Measurements from ENCODE around the gene TPBGL. TPM values are rescaled to one million over a fixed set of nuclear protein-coding genes. Genes with fewer than 3 reads are reported as not detected.

Gene TPBGL
- total RNA-seq, 1 donor from 2014 or later, result 0.20 TPM

GRCh38 chr11:75263944-75264349, 23.4 kb downstream of the TPBGL start:
- H4K20me1 ChIP-seq (ENCODE audit: insufficient read depth, low read length), result no peaks in the 10 kb centered on the region
- no peaks in the 10 kb centered on the region for H3K9me3 Mint-ChIP-seq (ENCODE audit: unreplicated experiment)
- H3K27ac Mint-ChIP-seq (ENCODE audit: unreplicated experiment), result no peak overlapping the region

DNA sequence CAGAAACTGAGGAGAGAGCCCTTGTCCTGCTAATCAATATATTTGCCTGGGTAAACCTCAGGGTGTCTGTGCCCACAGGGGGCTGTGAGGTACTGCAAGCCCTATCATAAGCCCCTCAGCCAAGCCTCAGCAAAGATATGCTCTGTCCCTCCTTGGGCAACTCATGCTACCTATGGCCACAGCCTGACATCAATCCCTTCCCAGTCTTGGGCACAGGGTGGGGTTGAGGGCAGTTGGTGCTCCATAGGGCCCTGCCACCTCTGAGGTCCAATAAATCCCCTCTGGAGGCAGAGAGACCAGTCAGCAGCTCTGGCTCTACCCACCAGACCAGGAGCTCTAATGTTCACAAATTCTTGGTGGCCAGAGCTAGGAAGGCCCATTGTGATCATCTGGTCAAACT, 23.8 kb downstream of the TPBGL start:
- Mint-ChIP-seq H3K4me3 (ENCODE audit: unreplicated experiment) (no peak overlapping the region), H3K9me3 (ENCODE audit: unreplicated experiment) (no peaks in the 10 kb centered on the region), H3K36me3 (ENCODE audit: low read depth, unreplicated experiment) (peaks cover 18% of the 10 kb centered on the region), H3K27ac (ENCODE audit: unreplicated experiment) (no peak overlapping the region), H3K4me1 (ENCODE audit: low read depth, unreplicated experiment) (no peaks in the 10 kb centered on the region), H3K27me3 (ENCODE audit: low read depth, unreplicated experiment) (peaks cover 15% of the 10 kb centered on the region)
- H2AFZ ChIP-seq (ENCODE audit: low read depth, low read length), result no peak overlapping the region
- DNase-seq (ENCODE audit: low read depth) (no peak), FAIRE-seq (no peak)
- H3K4me1 ChIP-seq (ENCODE audit: insufficient read depth, low read length), result no peaks in the 10 kb centered on the region
- H3K79me2 ChIP-seq (ENCODE audit: insufficient read depth, low read length), result no peaks in the 10 kb centered on the region
- no peak overlapping the region for H3K9ac ChIP-seq (ENCODE audit: low read length)
- H3K27ac ChIP-seq (ENCODE audit: low read depth, low read length), result no peak overlapping the region
- peaks cover 2% of the 10 kb centered on the region for H3K27me3 ChIP-seq (ENCODE audit: insufficient read depth, low read length)
- no peak overlapping the region for H3K4me2 ChIP-seq (ENCODE audit: low read length)
- H4K20me1 ChIP-seq (ENCODE audit: insufficient read depth, low read length), result no peaks in the 10 kb centered on the region
- H3K36me3 ChIP-seq (ENCODE audit: insufficient read depth, low read length), result no peaks in the 10 kb centered on the region
- TF ChIP-seq CTCF (IDR thresholded peaks at IDR 0.05; ENCODE audit: insufficient read depth, low read depth, low read length) (no peak), EZH2 (IDR thresholded peaks at IDR 0.05; ENCODE audit: insufficient read depth, low read length) (no peak)
- no peaks in the 10 kb centered on the region for H3K9me3 ChIP-seq (ENCODE audit: insufficient read depth, low read depth, low read length)
- H3K4me3 ChIP-seq (ENCODE audit: insufficient read depth, low read depth, low read length), result no peak overlapping the region

More at GRCh38 chr11:75263944-75264349, 23.4 kb downstream of the TPBGL start:
- no peak for TF ChIP-seq CTCF (IDR thresholded peaks at IDR 0.05; ENCODE audit: insufficient read depth, low read depth, low read length)
- TF ChIP-seq EZH2 (IDR thresholded peaks at IDR 0.05; ENCODE audit: insufficient read depth, low read length), result no peak
- Histone ChIP-seq H3K27ac (ENCODE audit: low read depth, low read length) (no peak overlapping the region), H3K9me3 (ENCODE audit: insufficient read depth, low read depth, low read length) (no peaks in the 10 kb centered on the region), H3K4me2 (ENCODE audit: low read length) (no peak overlapping the region), H3K36me3 (ENCODE audit: insufficient read depth, low read length) (no peaks in the 10 kb centered on the region), H3K9ac (ENCODE audit: low read length) (no peak overlapping the region), H3K27me3 (ENCODE audit: insufficient read depth, low read length) (peaks cover 2% of the 10 kb centered on the region), H3K4me3 (ENCODE audit: insufficient read depth, low read depth, low read length) (no peak overlapping the region), H3K4me1 (ENCODE audit: insufficient read depth, low read length) (no peaks in the 10 kb centered on the region), H2AFZ (ENCODE audit: low read depth, low read length) (no peak overlapping the region), H3K79me2 (ENCODE audit: insufficient read depth, low read length) (no peaks in the 10 kb centered on the region)
- H3K36me3 Mint-ChIP-seq (ENCODE audit: low read depth, unreplicated experiment), result peaks cover 18% of the 10 kb centered on the region
- peaks cover 15% of the 10 kb centered on the region for H3K27me3 Mint-ChIP-seq (ENCODE audit: low read depth, unreplicated experiment)
- no peak for DNase-seq (ENCODE audit: low read depth)
- FAIRE-seq, result no peak
- H3K4me3 Mint-ChIP-seq (ENCODE audit: unreplicated experiment), result no peak overlapping the region
- H3K4me1 Mint-ChIP-seq (ENCODE audit: low read depth, unreplicated experiment), result no peaks in the 10 kb centered on the region

DNA sequence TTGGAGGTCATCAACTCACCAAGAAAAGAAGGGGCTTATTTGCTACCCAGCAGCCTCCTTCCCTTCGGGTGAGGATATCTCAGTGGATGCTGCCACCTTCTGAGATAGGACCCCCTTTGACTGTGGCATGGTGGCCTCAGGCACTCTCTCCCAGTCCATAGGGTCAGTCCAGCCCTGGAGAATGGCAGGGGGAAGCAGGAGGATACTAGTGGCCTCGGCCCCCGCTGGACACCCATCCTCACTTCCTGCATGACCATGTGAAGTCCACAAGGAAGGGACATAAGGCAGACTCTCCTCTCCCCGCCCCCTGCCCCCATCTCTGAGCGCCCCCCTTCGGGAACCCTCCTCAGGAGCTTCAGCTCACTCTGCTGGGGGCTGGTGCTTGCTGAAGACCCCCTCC, 24.4 kb downstream of the TPBGL start:
- Mint-ChIP-seq H3K4me3 (ENCODE audit: unreplicated experiment) (no peak overlapping the region), H3K27me3 (ENCODE audit: low read depth, unreplicated experiment) (peaks cover 11% of the 10 kb centered on the region), H3K27ac (ENCODE audit: unreplicated experiment) (no peak overlapping the region), H3K36me3 (ENCODE audit: low read depth, unreplicated experiment) (peaks cover 18% of the 10 kb centered on the region), H3K4me1 (ENCODE audit: low read depth, unreplicated experiment) (no peaks in the 10 kb centered on the region), H3K9me3 (ENCODE audit: unreplicated experiment) (no peaks in the 10 kb centered on the region)
- H3K9ac ChIP-seq (ENCODE audit: low read length), result no peak overlapping the region
- no peaks in the 10 kb centered on the region for H3K4me1 ChIP-seq (ENCODE audit: insufficient read depth, low read length)
- no peak overlapping the region for H3K4me2 ChIP-seq (ENCODE audit: low read length)
- no peak overlapping the region for H3K4me3 ChIP-seq (ENCODE audit: insufficient read depth, low read depth, low read length)
- FAIRE-seq, result no peak
- no peak overlapping the region for H3K27ac ChIP-seq (ENCODE audit: low read depth, low read length)
- H3K9me3 ChIP-seq (ENCODE audit: insufficient read depth, low read depth, low read length), result no peaks in the 10 kb centered on the region
- H3K27me3 ChIP-seq (ENCODE audit: insufficient read depth, low read length), result peaks cover 4% of the 10 kb centered on the region
- H2AFZ ChIP-seq (ENCODE audit: low read depth, low read length), result no peak overlapping the region
- H4K20me1 ChIP-seq (ENCODE audit: insufficient read depth, low read length), result no peaks in the 10 kb centered on the region
- no peak for TF ChIP-seq EZH2 (IDR thresholded peaks at IDR 0.05; ENCODE audit: insufficient read depth, low read length)
- TF ChIP-seq CTCF (IDR thresholded peaks at IDR 0.05; ENCODE audit: insufficient read depth, low read depth, low read length), result no peak
- no peaks in the 10 kb centered on the region for H3K79me2 ChIP-seq (ENCODE audit: insufficient read depth, low read length)
- no peaks in the 10 kb centered on the region for H3K36me3 ChIP-seq (ENCODE audit: insufficient read depth, low read length)
- DNase-seq (ENCODE audit: low read depth), result no peak

Measured in astrocyte (in vitro differentiated cells and primary cell).